Stimulated activated CD8-positive, alpha-beta memory T cell treated with anti-CD3 and anti-CD28 coated beads, Interleukin-15, amount 100 ng/mL, for 4 hours (primary cell): Measurements from ENCODE around the gene CHRND.

Experiments used
- DNase-seq, 2 donors: peaks; one replicate each; pipeline ENCODE4 v3.0.0-alpha.2; 2020; ENCODE audit warnings: low read depth in 2 of 2

The CHRND gene

GRCh38 chr2:232487385-232488096 is 38.4 kb upstream of the CHRND start, which contains the start of gene ECEL1:
ECEL1 (minus strand) TSS chr2:232487834; CDS start chr2:232486653, 1,181 bp downstream.
- no peak for DNase-seq

GRCh38 chr2:232488097-232488711 is 37.8 kb upstream of the CHRND start:
- DNase-seq, result no peak

GRCh38 chr2:232488721-232489300 is 37.1 kb upstream of the CHRND start:
- DNase-seq, result no peak

- no peak for DNase-seq
These were observed 36.3 kb upstream of the CHRND start for GRCh38 chr2:232489516-232490220.

GRCh38 chr2:232490221-232491138 is 35.5 kb upstream of the CHRND start:
- DNase-seq, result no peak

- DNase-seq, result no peak
These were observed 34.7 kb upstream of the CHRND start for GRCh38 chr2:232491139-232491780.

- DNase-seq, result no peak
These were observed 33.6 kb upstream of the CHRND start for GRCh38 chr2:232492236-232492848.

- no peak for DNase-seq
These were observed 32.8 kb upstream of the CHRND start for GRCh38 chr2:232492963-232493700.

GRCh38 chr2:232493701-232494474 is 32.1 kb upstream of the CHRND start:
- DNase-seq, result no peak

- DNase-seq, result no peak
These were observed 31.4 kb upstream of the CHRND start for GRCh38 chr2:232494542-232494941.

- no peak for DNase-seq
These were observed 30.7 kb upstream of the CHRND start for GRCh38 chr2:232495292-232495691.

- no peak for DNase-seq
These were observed 29.3 kb upstream of the CHRND start for GRCh38 chr2:232496501-232497270.

GRCh38 chr2:232497348-232497747 is 28.6 kb upstream of the CHRND start:
- DNase-seq, result no peak

GRCh38 chr2:232498452-232498851 is 27.5 kb upstream of the CHRND start:
- DNase-seq, result no peak

- DNase-seq, result no peak
These were observed 24.6 kb upstream of the CHRND start for GRCh38 chr2:232501331-232501771.

- DNase-seq, result no peak
These were observed 24.1 kb upstream of the CHRND start for GRCh38 chr2:232501794-232502390.

- no peak for DNase-seq
These were observed 23.4 kb upstream of the CHRND start for GRCh38 chr2:232502511-232502910.
